ENCODE measurements around the gene IFIT1.

IFIT1 gene

DNA sequence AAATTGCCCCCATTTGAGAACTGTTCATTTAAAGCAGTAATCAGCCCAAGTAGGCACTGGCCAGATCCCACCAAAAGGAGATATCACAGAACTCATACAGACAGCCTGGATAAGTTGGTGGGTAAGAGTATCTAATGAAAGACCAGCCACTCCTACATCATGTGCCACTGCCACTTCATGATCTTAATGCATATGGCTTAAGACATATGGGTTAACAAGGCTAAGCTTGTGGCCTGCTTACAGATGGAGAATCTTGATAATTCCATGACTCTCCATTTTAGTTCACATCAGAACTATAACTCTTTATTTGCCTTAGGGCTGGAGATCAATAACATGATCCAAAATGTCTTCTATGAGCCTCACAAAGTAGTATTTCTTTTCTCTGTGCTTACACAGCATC lies 21.3 kb upstream of the IFIT1 start:
- H3K4me3 ChIP-seq (ENCODE audit: low read length) = no peak overlapping the region
- H3K4me1 ChIP-seq (ENCODE audit: control insufficient read depth, insufficient read depth, low read length) = peaks cover 18% of the 10 kb centered on the region
- no peaks in the 10 kb centered on the region for H3K27me3 ChIP-seq (ENCODE audit: control insufficient read depth, insufficient read depth, low read length)
- H3K9ac ChIP-seq (ENCODE audit: low read length) = no peak overlapping the region
- no peak overlapping the region for H3K27ac ChIP-seq (ENCODE audit: low read depth, low read length)
- no peaks in the 10 kb centered on the region for H3K36me3 ChIP-seq (ENCODE audit: control insufficient read depth, insufficient read depth, low read length)

DNA sequence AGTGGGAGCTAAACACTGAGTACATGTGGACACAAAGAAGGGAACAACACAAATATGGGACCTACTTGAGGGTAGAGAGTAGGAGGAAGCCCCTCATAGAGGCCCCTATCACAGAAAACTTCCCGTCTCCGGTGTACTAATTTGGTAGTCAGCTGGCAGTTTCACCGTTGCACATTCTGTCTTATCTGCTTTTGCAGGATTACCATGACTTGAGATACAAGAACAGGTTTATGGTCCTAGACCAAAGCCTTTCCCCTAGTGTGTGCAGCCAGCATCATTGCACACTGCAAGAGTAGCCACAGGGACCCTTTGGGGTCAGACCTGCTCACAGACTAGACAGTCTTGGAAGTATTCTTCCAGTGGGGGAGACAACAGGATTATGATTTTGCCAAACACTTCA lies 20.4 kb upstream of the IFIT1 start:
- no peak overlapping the region for H3K27ac ChIP-seq (ENCODE audit: low read depth, low read length)
- peaks cover 18% of the 10 kb centered on the region for H3K4me1 ChIP-seq (ENCODE audit: control insufficient read depth, insufficient read depth, low read length)

DNA sequence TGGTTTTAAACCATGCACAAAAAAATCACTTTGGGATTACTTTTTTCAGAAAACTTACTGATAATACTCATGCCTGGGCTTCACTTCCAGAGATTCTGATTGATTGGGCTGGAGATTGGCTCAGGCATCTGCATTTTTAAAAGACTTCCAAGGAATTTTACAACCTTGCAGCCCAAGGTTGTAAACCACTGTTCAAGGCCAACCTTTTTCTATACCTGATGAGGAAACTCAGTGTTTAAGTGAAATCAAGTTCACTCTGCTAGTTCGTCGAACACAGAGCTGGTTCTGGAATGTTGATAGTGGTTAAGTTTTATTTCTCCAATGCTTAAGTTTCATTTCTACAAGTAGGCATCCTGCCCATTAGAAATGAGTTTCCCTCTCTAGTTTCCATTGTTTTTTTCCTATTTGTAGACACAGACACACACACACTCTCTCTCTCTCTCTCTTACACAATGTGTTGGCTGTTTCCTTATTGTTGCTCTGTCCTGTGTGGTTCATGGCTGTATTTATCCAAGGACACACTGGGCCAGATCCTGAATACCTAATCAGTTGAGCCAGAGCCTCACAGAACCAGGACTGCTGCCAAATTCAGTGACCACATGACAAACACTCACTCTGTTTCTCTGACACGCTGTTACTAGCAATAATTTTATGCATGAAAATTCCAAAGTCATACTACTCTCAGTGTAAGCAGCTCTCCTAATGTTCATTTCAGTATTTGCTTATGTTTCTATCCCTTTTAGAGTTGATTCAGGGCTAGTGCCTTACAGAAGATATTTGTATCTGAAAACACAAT lies 18.3 kb upstream of the IFIT1 start:
- peak overlapping the region; percentile 39 for H3K4me3 ChIP-seq (ENCODE audit: low read length)
- H3K27ac ChIP-seq (ENCODE audit: low read depth, low read length) = peak overlapping the region; percentile 71
- H3K4me1 ChIP-seq (ENCODE audit: control insufficient read depth, insufficient read depth, low read length) = peaks cover 18% of the 10 kb centered on the region
- H3K9ac ChIP-seq (ENCODE audit: low read length) = no peak overlapping the region
- H3K27me3 ChIP-seq (ENCODE audit: control insufficient read depth, insufficient read depth, low read length) = no peaks in the 10 kb centered on the region
- H3K36me3 ChIP-seq (ENCODE audit: control insufficient read depth, insufficient read depth, low read length) = no peaks in the 10 kb centered on the region

More for the DNA sequence above, 20.4 kb upstream of the IFIT1 start:
- Histone ChIP-seq H3K4me3 (ENCODE audit: low read length) (no peak overlapping the region), H3K9ac (ENCODE audit: low read length) (no peak overlapping the region), H3K36me3 (ENCODE audit: control insufficient read depth, insufficient read depth, low read length) (no peaks in the 10 kb centered on the region), H3K27me3 (ENCODE audit: control insufficient read depth, insufficient read depth, low read length) (no peaks in the 10 kb centered on the region)

DNA sequence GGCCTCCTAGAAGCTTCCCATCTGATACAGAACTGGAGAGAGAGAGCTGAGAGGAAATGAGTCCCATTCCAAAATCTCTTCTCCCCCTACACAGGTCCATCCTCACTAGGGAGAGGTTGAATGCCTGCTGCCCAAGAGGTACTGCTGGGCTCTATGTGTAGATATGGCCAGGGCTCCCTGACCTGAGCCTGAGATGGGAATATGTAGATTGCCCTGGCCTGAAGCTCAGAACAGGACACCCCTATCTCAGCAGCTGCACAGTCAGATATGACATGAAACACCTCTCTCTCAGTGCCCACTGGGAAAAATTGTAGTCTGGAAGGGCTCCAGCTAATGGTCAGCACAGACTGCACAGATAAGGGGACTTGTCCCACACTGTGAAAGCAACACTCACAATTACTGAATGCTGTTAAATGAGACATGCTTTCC lies 17.7 kb upstream of the IFIT1 start:
- H3K4me3 ChIP-seq (ENCODE audit: low read length) = no peak overlapping the region

DNA sequence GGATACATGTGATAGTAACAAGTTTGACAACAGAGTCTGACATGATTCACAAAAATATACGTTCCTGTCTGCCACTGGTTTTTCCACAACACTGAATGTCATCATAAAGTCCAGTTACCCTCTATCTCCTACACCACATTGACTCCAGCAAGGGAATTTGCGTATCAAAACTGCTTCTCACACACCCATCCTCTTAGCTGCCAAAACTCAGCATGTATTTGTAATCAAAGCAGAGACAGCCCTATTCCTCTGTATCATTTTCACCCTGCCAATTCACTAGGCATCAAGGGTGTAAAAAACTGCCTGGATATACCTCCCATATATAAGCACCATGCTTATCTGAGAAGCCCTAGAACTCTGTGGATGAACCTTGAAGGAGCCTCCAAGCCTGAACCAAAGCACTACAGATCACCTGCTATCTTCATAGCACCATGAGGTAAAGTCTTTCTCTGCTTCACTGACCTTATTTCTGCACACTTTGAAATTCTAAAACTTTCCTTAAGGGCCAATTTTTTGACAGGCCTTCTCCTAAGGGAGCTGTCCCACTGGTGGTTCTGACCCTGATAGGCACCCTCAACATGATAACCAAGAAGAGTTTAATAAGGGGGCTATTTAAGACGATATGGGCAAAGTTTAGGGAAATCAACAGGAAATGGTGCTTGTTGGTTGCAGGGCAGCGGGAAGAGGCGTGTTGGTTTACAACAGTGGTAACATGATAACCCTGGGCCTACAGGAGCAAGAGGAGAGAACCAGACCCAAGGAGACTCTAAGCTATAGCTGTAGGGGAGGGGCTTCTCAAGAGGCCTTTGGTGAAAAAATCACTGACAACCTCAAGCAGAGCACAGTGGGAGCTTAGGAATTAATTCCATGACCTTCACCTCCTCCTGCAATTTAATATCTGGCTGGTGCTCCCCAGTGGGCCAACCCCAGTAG lies 14.5 kb upstream of the IFIT1 start, which contains the start of gene IFIT1B:
IFIT1B (plus strand) TSS at position 352 of the 933 bp plus-strand sequence; CDS start at position 432, 80 bp downstream.
- Histone ChIP-seq H3K9ac (ENCODE audit: low read length) (no peak within 1 kb of the TSS), H3K27ac (ENCODE audit: low read depth, low read length) (no peak within 1 kb of the TSS), H3K36me3 (ENCODE audit: control insufficient read depth, insufficient read depth, low read length) (no peaks in the 10 kb centered on the region), H3K27me3 (ENCODE audit: control insufficient read depth, insufficient read depth, low read length) (no peaks in the 10 kb centered on the region), H3K4me1 (ENCODE audit: control insufficient read depth, insufficient read depth, low read length) (peaks cover 18% of the 10 kb centered on the region), H3K4me3 (ENCODE audit: low read length) (no peak within 1 kb of the TSS)

More for the DNA sequence above, 17.7 kb upstream of the IFIT1 start:
- no peaks in the 10 kb centered on the region for H3K36me3 ChIP-seq (ENCODE audit: control insufficient read depth, insufficient read depth, low read length)
- peaks cover 18% of the 10 kb centered on the region for H3K4me1 ChIP-seq (ENCODE audit: control insufficient read depth, insufficient read depth, low read length)
- no peaks in the 10 kb centered on the region for H3K27me3 ChIP-seq (ENCODE audit: control insufficient read depth, insufficient read depth, low read length)
- peak overlapping the region; percentile 71 for H3K27ac ChIP-seq (ENCODE audit: low read depth, low read length)
- H3K9ac ChIP-seq (ENCODE audit: low read length) = no peak overlapping the region

DNA sequence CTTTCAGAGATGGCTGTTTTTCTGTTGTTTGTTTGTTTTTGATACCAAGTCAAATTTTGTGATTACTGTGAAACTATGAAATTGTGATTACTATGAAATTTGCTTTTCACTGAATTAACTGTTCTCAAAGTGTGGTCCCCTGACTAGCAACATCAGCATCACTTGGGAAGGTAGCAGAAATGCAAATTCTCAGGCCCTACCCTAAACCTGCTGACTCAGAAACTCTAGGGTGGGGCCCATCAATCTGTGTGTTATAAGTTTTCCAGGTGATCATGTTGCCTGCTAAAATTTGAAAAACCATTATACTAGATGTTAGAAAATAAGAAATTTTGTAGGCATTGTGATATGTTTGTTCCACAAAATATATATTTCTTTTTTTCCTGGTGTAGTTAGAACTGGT lies 13.3 kb upstream of the IFIT1 start:
- Histone ChIP-seq H3K4me1 (ENCODE audit: control insufficient read depth, insufficient read depth, low read length) (peaks cover 10% of the 10 kb centered on the region), H3K4me3 (ENCODE audit: low read length) (no peak overlapping the region), H3K27me3 (ENCODE audit: control insufficient read depth, insufficient read depth, low read length) (no peaks in the 10 kb centered on the region), H3K9ac (ENCODE audit: low read length) (no peak overlapping the region), H3K27ac (ENCODE audit: low read depth, low read length) (no peak overlapping the region), H3K36me3 (ENCODE audit: control insufficient read depth, insufficient read depth, low read length) (no peaks in the 10 kb centered on the region)

DNA sequence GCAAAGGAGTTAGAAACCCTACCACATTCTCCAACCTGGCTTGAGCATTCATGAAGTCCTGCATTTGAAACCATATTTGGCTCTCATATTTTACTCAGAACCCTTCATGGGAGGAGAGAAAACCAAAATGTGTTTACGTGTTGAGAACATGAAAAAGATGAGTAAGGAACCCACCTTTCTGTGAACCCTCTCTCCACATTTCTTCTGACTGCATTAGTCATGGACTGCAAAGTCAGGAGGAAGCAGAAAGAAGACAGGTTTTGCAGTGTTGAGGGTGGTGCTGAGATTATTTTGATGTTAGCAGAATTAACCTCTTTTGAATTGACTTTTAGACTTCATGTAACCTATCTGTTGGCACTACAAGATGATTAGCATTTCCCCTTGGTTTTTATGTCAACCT lies 9.7 kb upstream of the IFIT1 start:
- Histone ChIP-seq H3K4me3 (ENCODE audit: low read length) (no peak overlapping the region), H3K4me1 (ENCODE audit: control insufficient read depth, insufficient read depth, low read length) (no peaks in the 10 kb centered on the region), H3K9ac (ENCODE audit: low read length) (no peak overlapping the region), H3K27me3 (ENCODE audit: control insufficient read depth, insufficient read depth, low read length) (no peaks in the 10 kb centered on the region), H3K36me3 (ENCODE audit: control insufficient read depth, insufficient read depth, low read length) (no peaks in the 10 kb centered on the region), H3K27ac (ENCODE audit: low read depth, low read length) (no peak overlapping the region)

DNA sequence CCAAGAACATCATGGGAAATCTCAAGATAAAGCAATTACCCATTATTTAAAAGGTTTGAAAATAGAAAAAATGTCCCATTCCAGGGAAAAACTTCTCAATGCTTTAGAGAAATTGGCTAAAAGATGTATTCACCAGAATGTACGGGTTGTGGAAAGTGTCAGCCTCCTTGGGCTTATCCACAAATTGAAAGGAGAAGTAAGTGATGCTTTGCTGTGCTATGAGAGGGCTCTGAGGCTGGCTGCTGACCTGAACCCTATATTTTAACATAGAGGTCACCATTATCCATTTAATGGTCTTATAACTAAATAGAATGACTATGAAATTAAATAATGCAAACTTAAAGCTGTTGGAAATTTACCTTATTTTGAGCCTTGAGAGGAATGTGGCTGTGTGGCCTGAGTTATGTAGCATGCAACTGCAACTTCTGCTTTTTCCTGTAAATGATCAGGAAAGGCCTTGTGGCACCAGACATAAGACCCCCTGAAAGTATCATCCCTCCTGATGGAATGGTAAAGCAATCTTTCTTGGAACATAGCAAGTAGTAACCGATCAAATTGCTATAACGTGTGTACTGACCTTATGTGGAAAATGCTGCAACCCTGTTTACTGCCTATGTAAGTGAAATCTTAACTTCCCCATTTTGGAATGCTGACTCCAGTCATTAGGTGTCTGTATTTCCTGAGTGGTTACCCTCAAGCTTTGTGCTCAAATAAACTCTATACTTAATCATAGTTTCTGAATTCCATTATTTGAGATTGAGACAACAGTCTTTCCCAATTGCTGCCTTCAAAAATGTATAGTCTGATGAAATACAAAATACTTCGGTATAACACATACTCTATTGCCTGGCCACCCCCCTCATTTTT lies 7.7 kb upstream of the IFIT1 start:
- Histone ChIP-seq H3K36me3 (ENCODE audit: control insufficient read depth, insufficient read depth, low read length) (no peaks in the 10 kb centered on the region), H3K27me3 (ENCODE audit: control insufficient read depth, insufficient read depth, low read length) (no peaks in the 10 kb centered on the region), H3K4me3 (ENCODE audit: low read length) (no peak overlapping the region), H3K4me1 (ENCODE audit: control insufficient read depth, insufficient read depth, low read length) (no peaks in the 10 kb centered on the region), H3K27ac (ENCODE audit: low read depth, low read length) (no peak overlapping the region), H3K9ac (ENCODE audit: low read length) (no peak overlapping the region)

DNA sequence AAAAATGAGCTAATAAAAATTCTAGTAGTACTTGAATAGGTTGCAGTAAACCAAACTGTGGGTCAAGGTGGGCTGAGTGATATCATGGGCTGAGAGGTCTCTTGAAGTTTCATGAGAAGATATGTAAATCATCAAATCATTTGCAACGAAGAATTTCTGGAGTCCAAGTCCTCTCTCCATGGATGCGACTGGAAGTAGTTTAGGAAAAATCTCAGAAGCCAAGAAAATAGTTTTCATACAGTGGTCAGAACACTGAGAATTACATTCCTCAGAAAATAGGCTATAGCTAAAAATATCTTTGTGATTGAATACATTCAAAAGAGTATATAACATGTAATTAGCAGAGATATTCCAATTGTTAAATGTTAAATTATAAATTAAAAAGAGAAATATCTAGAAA lies 3.6 kb upstream of the IFIT1 start:
- no peaks in the 10 kb centered on the region for H3K27me3 ChIP-seq (ENCODE audit: control insufficient read depth, insufficient read depth, low read length)
- no peaks in the 10 kb centered on the region for H3K36me3 ChIP-seq (ENCODE audit: control insufficient read depth, insufficient read depth, low read length)
- no peak overlapping the region for H3K27ac ChIP-seq (ENCODE audit: low read depth, low read length)
- no peak overlapping the region for H3K9ac ChIP-seq (ENCODE audit: low read length)
- peaks cover 8% of the 10 kb centered on the region for H3K4me1 ChIP-seq (ENCODE audit: control insufficient read depth, insufficient read depth, low read length)
- no peak overlapping the region for H3K4me3 ChIP-seq (ENCODE audit: low read length)

DNA sequence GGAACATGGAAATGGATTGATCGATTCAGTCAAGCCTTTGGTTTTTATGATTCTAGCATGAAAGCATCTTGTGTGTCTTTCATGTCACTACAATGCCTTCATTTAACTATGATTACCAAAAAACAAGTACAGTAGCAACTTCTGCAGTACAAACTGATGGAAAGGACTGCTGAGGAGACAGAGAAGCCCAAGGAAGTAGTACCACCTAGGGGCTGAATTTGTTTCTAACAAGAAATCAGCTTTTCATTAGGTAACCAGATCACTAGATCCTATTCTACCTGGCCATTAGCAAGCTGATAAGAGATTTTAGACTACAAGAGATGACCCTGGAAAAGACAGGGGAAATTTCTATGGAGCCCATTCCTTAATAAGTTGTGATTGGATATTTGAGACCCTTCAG lies 3.2 kb upstream of the IFIT1 start:
- Histone ChIP-seq H3K4me1 (ENCODE audit: control insufficient read depth, insufficient read depth, low read length) (peaks cover 8% of the 10 kb centered on the region), H3K9ac (ENCODE audit: low read length) (no peak overlapping the region), H3K27me3 (ENCODE audit: control insufficient read depth, insufficient read depth, low read length) (no peaks in the 10 kb centered on the region), H3K27ac (ENCODE audit: low read depth, low read length) (no peak overlapping the region), H3K4me3 (ENCODE audit: low read length) (no peak overlapping the region), H3K36me3 (ENCODE audit: control insufficient read depth, insufficient read depth, low read length) (no peaks in the 10 kb centered on the region)

DNA sequence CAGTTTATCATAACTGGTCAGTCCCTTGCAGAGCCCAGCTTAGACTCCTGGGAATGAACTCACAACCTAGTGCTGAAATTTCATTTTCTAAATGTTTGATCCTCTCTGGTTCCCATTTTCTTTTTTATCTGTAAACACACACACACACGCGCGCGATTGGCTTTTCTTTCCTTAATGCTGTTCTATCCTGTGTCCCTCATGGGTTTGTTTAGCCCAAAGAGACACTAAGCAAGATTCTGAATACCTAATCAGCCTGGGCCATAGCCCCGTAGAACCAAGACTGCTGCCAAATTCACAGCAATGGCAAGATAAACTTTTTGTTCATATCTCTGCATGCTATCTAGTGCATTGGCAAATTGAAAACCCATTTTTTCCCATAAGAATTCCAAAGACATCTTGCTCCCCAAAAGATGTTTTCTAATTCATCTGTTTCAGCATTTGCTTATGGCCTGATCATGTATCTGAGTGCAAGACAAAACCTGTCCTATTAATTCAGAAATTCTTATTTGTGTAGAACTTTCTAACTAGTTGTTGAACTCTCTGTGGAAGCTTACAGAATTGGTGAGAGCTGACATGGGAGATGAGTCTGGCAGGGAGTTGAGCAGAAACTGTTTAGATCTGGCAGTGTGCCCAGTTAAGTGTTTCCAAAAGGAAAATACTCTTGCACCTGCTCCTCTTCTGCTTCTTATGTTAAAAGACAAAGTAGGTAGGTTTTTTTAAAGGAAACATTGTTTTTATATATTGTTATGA lies 1.8 kb upstream of the IFIT1 start:
- peaks cover 8% of the 10 kb centered on the region for H3K4me1 ChIP-seq (ENCODE audit: control insufficient read depth, insufficient read depth, low read length)
- H3K36me3 ChIP-seq (ENCODE audit: control insufficient read depth, insufficient read depth, low read length) = no peaks in the 10 kb centered on the region
- H3K27ac ChIP-seq (ENCODE audit: low read depth, low read length) = peak overlapping the region; percentile 14
- H3K27me3 ChIP-seq (ENCODE audit: control insufficient read depth, insufficient read depth, low read length) = no peaks in the 10 kb centered on the region
- no peak overlapping the region for H3K9ac ChIP-seq (ENCODE audit: low read length)
- no peak overlapping the region for H3K4me3 ChIP-seq (ENCODE audit: low read length)
